ENCODE results near the gene LHFPL2. TPM values are rescaled to one million over a fixed set of nuclear protein-coding genes. Genes with fewer than 3 reads are reported as not detected.

Gene LHFPL2
- polyA plus RNA-seq, 3 donors: 3.7 to 11.6 (median 7.3) TPM

DNA sequence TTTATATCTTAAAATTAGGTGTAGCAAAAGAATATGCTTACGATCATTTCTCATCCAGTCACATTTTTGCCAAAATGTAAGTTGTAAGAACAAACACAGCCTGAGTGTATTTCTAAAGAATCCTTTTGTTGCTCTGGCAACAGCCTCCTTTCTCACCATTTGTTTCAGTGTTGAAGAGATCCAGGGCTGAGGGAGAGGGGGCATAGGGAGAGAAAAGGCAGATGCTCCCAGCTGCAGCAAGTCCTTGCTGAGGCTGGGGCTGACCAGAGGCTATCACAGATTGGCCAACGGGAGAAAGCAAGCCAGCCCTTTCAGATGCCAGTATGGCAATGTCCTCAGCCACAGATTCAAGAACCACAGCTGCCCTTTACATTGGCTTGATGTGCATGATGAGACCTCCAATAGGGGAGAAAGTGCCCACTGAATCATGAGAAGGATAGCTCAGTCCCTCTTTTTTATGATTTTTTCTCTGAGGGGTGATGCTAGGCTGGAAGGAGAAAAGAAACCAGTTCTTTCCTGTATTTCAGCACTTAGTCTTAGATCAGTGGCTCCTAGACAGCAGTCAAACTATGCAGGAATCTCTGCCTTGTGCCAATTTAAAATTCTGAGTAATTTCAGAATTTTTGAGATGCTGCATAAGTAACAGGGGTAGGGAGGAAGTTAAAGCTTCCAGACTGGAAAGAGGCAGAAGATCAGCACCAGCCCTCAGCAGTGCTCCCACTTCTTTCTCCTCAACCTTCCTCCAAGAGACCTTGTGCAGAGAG, 142.1 kb downstream of the LHFPL2 start:
- no peak for TF ChIP-seq CTCF (IDR thresholded peaks at IDR 0.05)
- Histone ChIP-seq H3K4me1 (ENCODE audit: control insufficient read depth in 1 of 2, insufficient read depth in 2 of 2, low read length in 2 of 2) (peaks cover 57 to 61% of the 10 kb centered on the region in 2 donors), H3K27ac (ENCODE audit: low read depth in 1 of 2, low read length in 2 of 2) (no peak overlapping the region), H2AFZ (ENCODE audit: insufficient read depth, low read depth, low read length, poor library complexity, severe bottlenecking) (no peak overlapping the region), H3K9me3 (replicated peaks in 1 of 2; ENCODE audit: control insufficient read depth in 1 of 2, insufficient read depth in 1 of 2, low read length in 2 of 2) (no peaks in the 10 kb centered on the region), H3K27me3 (ENCODE audit: control insufficient read depth in 2 of 2, insufficient read depth in 2 of 2, low read length in 2 of 2) (no peaks in the 10 kb centered on the region), H3K79me2 (ENCODE audit: insufficient read depth, low read length) (peaks cover 37% of the 10 kb centered on the region), H4K20me1 (ENCODE audit: insufficient read depth, low read length) (peaks cover 16% of the 10 kb centered on the region), H3K9ac (ENCODE audit: insufficient read depth, low read length, poor library complexity, severe bottlenecking) (no peak overlapping the region), H3K36me3 (replicated peaks in 1 of 2; ENCODE audit: control insufficient read depth in 1 of 2, insufficient read depth in 2 of 2, low read length in 2 of 2) (peaks cover 0 to 10% of the 10 kb centered on the region in 2 donors), H3K4me2 (replicated peaks; ENCODE audit: extremely low read depth, low read length, poor library complexity, severe bottlenecking) (no peak overlapping the region), H3K4me3 (replicated peaks in 1 of 3; ENCODE audit: low read depth in 2 of 3, low read length in 3 of 3) (no peak overlapping the region)
- DNase-seq: no peak
- Mint-ChIP-seq H3K9me3 (peaks cover 0 to 2% (median 0%) of the 10 kb centered on the region in 7 donors), H3K36me3 (peaks cover 28 to 39% of the 10 kb centered on the region in 2 donors), H3K27me3 (ENCODE audit: low read depth in 3 of 3) (peaks cover 0 to 3% (median 2%) of the 10 kb centered on the region in 3 donors), H3K27ac (peak overlapping the region in 3 of 7 donors; percentile 10 to 75 (median 42)), H3K4me3 (peak overlapping the region in 1 of 2 donors; percentile 48), H3K4me1 (peaks cover 76% of the 10 kb centered on the region)
- intact Hi-C loops (cut with micrococcal nuclease): no loop called here
- no CpG with 5 or more reads among the region's 2 CpGs for WGBS (ENCODE audit: insufficient coverage)

GRCh38 chr5:78505860-78506259, 142.7 kb downstream of the LHFPL2 start:
- H3K9me3 ChIP-seq (replicated peaks in 1 of 2; ENCODE audit: control insufficient read depth in 1 of 2, insufficient read depth in 1 of 2, low read length in 2 of 2): no peaks in the 10 kb centered on the region
- peaks cover 37% of the 10 kb centered on the region for H3K79me2 ChIP-seq (ENCODE audit: insufficient read depth, low read length)
- no peak overlapping the region for H3K9ac ChIP-seq (ENCODE audit: insufficient read depth, low read length, poor library complexity, severe bottlenecking)
- H3K27ac ChIP-seq (ENCODE audit: low read depth in 1 of 2, low read length in 2 of 2): no peak overlapping the region
- H3K4me3 Mint-ChIP-seq: no peak overlapping the region
- intact Hi-C loops (cut with micrococcal nuclease): no loop called here
- H3K36me3 ChIP-seq (replicated peaks in 1 of 2; ENCODE audit: control insufficient read depth in 1 of 2, insufficient read depth in 2 of 2, low read length in 2 of 2): peaks cover 0 to 10% of the 10 kb centered on the region in 2 donors
- H3K4me3 ChIP-seq (replicated peaks in 1 of 3; ENCODE audit: low read depth in 2 of 3, low read length in 3 of 3): no peak overlapping the region
- H2AFZ ChIP-seq (ENCODE audit: insufficient read depth, low read depth, low read length, poor library complexity, severe bottlenecking): no peak overlapping the region
- peaks cover 16% of the 10 kb centered on the region for H4K20me1 ChIP-seq (ENCODE audit: insufficient read depth, low read length)
- H3K27ac Mint-ChIP-seq: no peak overlapping the region
- peaks cover 0 to 3% (median 2%) of the 10 kb centered on the region in 3 donors for H3K27me3 Mint-ChIP-seq (ENCODE audit: low read depth in 3 of 3)
- H3K27me3 ChIP-seq (ENCODE audit: control insufficient read depth in 2 of 2, insufficient read depth in 2 of 2, low read length in 2 of 2): no peaks in the 10 kb centered on the region
- H3K4me1 Mint-ChIP-seq: peaks cover 76% of the 10 kb centered on the region
- TF ChIP-seq CTCF (IDR thresholded peaks at IDR 0.05): no peak
- H3K4me1 ChIP-seq (ENCODE audit: control insufficient read depth in 1 of 2, insufficient read depth in 2 of 2, low read length in 2 of 2): peaks cover 57 to 61% of the 10 kb centered on the region in 2 donors
- H3K36me3 Mint-ChIP-seq: peaks cover 28 to 39% of the 10 kb centered on the region in 2 donors
- peaks cover 0 to 2% (median 0%) of the 10 kb centered on the region in 7 donors for H3K9me3 Mint-ChIP-seq
- 100% methylated on average over 1 of the region's 2 CpGs for WGBS (ENCODE audit: insufficient coverage)
- H3K4me2 ChIP-seq (replicated peaks; ENCODE audit: extremely low read depth, low read length, poor library complexity, severe bottlenecking): no peak overlapping the region
- no peak for DNase-seq

Measured in CD14-positive monocyte (primary cell).